ENCODE results near the gene OR10G8.

DNA sequence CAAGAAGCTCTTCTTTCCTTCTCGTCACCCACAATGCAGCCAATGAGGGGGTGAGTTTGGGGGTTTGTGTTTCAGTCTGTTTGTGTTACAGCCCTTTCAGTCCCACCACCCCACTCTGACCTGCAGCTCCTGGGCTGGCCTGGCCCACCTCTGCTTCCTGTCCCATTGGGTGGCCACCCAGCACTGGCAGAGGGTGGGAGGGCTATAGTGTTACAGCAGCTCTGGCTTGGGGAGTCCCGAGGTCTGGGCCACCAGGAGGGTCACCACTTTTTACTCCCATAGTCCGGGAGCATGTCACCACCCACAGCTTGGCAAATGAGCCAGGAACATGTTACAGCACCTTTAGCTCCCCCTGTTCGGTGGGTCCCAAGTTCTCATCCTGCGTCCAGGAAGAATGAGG is 47.3 kb upstream of the OR10G8 start:
- TF ChIP-seq CHD2 (IDR thresholded peaks at IDR 0.05; ENCODE audit: low read length) (no peak), CBX5 (IDR thresholded peaks at IDR 0.05; ENCODE audit: low read depth, low read length) (no peak), ZNF274 (IDR thresholded peaks at IDR 0.05; ENCODE audit: borderline replicate concordance, extremely low read depth, low read length) (no peak)

Data from H1 (cell line).